WTC11 (cell line): ENCODE data around the gene EEF1E1. TPM values are rescaled to one million over a fixed set of nuclear protein-coding genes. Genes with fewer than 3 reads are reported as not detected.

Experiments
- ATAC-seq: fragments of 200-7000 bp; cut with Tn5 transposase; 2 replicates; pipeline ENCODE4 v1.10.0; 2021; ENCODE audit warnings: mild to moderate bottlenecking, moderate library complexity
- CTCF ChIA-PET: fragments of 300-600 bp; sonication (Branson Sonifier 250); formaldehyde crosslinking; loops from one replicate; lab custom pipeline; 2021; ENCODE audit warnings: antibody characterized with exemption; lab: Charles Lee
- POLR2A ChIA-PET: fragments of 350-600 bp; sonication (Branson Sonifier 250); formaldehyde crosslinking; loops from one replicate; lab custom pipeline; 2021; ENCODE audit warnings: antibody characterized with exemption; lab: Charles Lee
- DNase-seq: peaks from one replicate; pipeline ENCODE4 v3.0.0; 2021; ENCODE audit warnings: low spot score
- H3K27ac Mint-ChIP-seq: 2 replicates; pipeline ENCODE4 v1.8.0; 2021; ENCODE audit warnings: mixed read lengths
- H3K27me3 Mint-ChIP-seq: 2 replicates; pipeline ENCODE4 v1.8.0; 2021; ENCODE audit warnings: low read depth, mild to moderate bottlenecking, moderate library complexity, mixed read lengths
- H3K36me3 Mint-ChIP-seq: 2 replicates; pipeline ENCODE4 v1.8.0; 2021; ENCODE audit warnings: mixed read lengths
- H3K4me1 Mint-ChIP-seq: 2 replicates; pipeline ENCODE4 v1.8.0; 2022; ENCODE audit warnings: mixed read lengths
- H3K4me3 Mint-ChIP-seq: 2 replicates; pipeline ENCODE4 v1.8.0; 2021; ENCODE audit warnings: mild to moderate bottlenecking, moderate library complexity, mixed read lengths
- H3K9me3 Mint-ChIP-seq: 2 replicates; pipeline ENCODE4 v1.8.0; 2021; ENCODE audit warnings: mixed read lengths
- ELF4 ChIP-seq: sonication (generic); formaldehyde crosslinking; IDR thresholded peaks from 2 replicates; pipeline ENCODE4 v1.8.1; 2022; ENCODE audit warnings: low read depth, mild to moderate bottlenecking, moderate library complexity, missing genetic modification reagents
- ESRRA ChIP-seq: sonication (generic); formaldehyde crosslinking; IDR thresholded peaks from 2 replicates; pipeline ENCODE4 v1.8.1; 2022; ENCODE audit warnings: mild to moderate bottlenecking, missing genetic modification reagents, borderline replicate concordance
- FOXJ3 ChIP-seq: sonication (generic); formaldehyde crosslinking; IDR thresholded peaks from 2 replicates; pipeline ENCODE4 v1.9.0; 2021; ENCODE audit warnings: missing genetic modification reagents, mild to moderate bottlenecking, borderline replicate concordance
- HMGA2 ChIP-seq: fragments of 250-450 bp; sonication (Bioruptor Pico); IDR thresholded peaks from 2 replicates; pipeline ENCODE4 v1.4.0; 2021; ENCODE audit warnings: mild to moderate bottlenecking, moderate library complexity
- JUN ChIP-seq: sonication (generic); formaldehyde crosslinking; IDR thresholded peaks from 2 replicates; pipeline ENCODE4 v1.8.0; 2023; ENCODE audit warnings: mild to moderate bottlenecking, missing genetic modification reagents
- NR3C1 ChIP-seq: sonication (generic); formaldehyde crosslinking; conservative IDR thresholded peaks from 2 replicates; pipeline ENCODE4 v1.8.1; 2023; ENCODE audit warnings: low read depth, mild to moderate bottlenecking, missing genetic modification reagents
- RELA ChIP-seq: sonication (generic); formaldehyde crosslinking; IDR thresholded peaks from 2 replicates; pipeline ENCODE4 v1.8.1; 2022; ENCODE audit warnings: missing genetic modification reagents, mild to moderate bottlenecking, borderline replicate concordance
- SOX15 ChIP-seq: fragments of 250-450 bp; sonication (Bioruptor Pico); IDR thresholded peaks from 2 replicates; pipeline ENCODE4 v1.9.0; 2021; ENCODE audit warnings: mild to moderate bottlenecking
- TEAD1 ChIP-seq: sonication (generic); formaldehyde crosslinking; IDR thresholded peaks from 2 replicates; pipeline ENCODE4 v1.8.0; 2022; ENCODE audit warnings: mild to moderate bottlenecking, missing genetic modification reagents
- TEAD4 ChIP-seq: sonication (generic); formaldehyde crosslinking; IDR thresholded peaks from 2 replicates; pipeline ENCODE4 v1.8.0; 2022; ENCODE audit warnings: mild to moderate bottlenecking, missing genetic modification reagents
- ZNF423 ChIP-seq: fragments of 250-450 bp; sonication (Bioruptor Pico); IDR thresholded peaks from 2 replicates; pipeline ENCODE4 v2.1.2; 2022; ENCODE audit warnings: mild to moderate bottlenecking, moderate library complexity
- total RNA-seq: library from RNA; stranded (reverse); gene quantifications from 3 replicates; pipeline ENCODE4 v1.2.3, GENCODE V29; 2021
- TF ChIP-seq, protein P1 (sequence below): sonication (generic); formaldehyde crosslinking; IDR thresholded peaks from 2 replicates; pipeline ENCODE4 v1.8.1; 2023; ENCODE audit warnings: mild to moderate bottlenecking, missing genetic modification reagents
- TF ChIP-seq, protein P2 (sequence below): fragments of 250-450 bp; sonication (Bioruptor Pico); IDR thresholded peaks from 2 replicates; pipeline ENCODE4 v1.9.0; 2021; ENCODE audit warnings: mild to moderate bottlenecking
- TF ChIP-seq, protein P3 (sequence below): fragments of 250-450 bp; sonication (Bioruptor Pico); IDR thresholded peaks from 2 replicates; pipeline ENCODE4 v1.9.0; 2021; ENCODE audit warnings: mild to moderate bottlenecking
- TF ChIP-seq, protein P4 (sequence below): sonication (generic); formaldehyde crosslinking; conservative IDR thresholded peaks from 2 replicates; pipeline ENCODE4 v1.8.1; 2023; ENCODE audit warnings: mild to moderate bottlenecking, low read depth, missing genetic modification reagents, moderate library complexity
- TF ChIP-seq, protein P5 (sequence below): fragments of 250-450 bp; sonication (Bioruptor Pico); IDR thresholded peaks from 2 replicates; pipeline ENCODE4 v1.8.0; 2021; ENCODE audit warnings: mild to moderate bottlenecking
- TF ChIP-seq, protein P6 (sequence below): sonication (generic); formaldehyde crosslinking; IDR thresholded peaks from 2 replicates; pipeline ENCODE4 v1.8.1; 2022; ENCODE audit warnings: mild to moderate bottlenecking, missing genetic modification reagents, moderate library complexity, borderline replicate concordance
- TF ChIP-seq, protein P7 (sequence below): sonication (generic); formaldehyde crosslinking; IDR thresholded peaks from 2 replicates; pipeline ENCODE4 v1.8.0; 2023; ENCODE audit warnings: mild to moderate bottlenecking, missing genetic modification reagents
- TF ChIP-seq, protein P8 (sequence below): sonication (generic); formaldehyde crosslinking; IDR thresholded peaks from 2 replicates; pipeline ENCODE4 v1.8.0; 2022; ENCODE audit warnings: mild to moderate bottlenecking, missing genetic modification reagents
- TF ChIP-seq, protein P9 (sequence below): sonication (generic); formaldehyde crosslinking; IDR thresholded peaks from 2 replicates; pipeline ENCODE4 v1.8.0; 2022; ENCODE audit warnings: mild to moderate bottlenecking, missing genetic modification reagents

EEF1E1 gene
- total RNA-seq, 1 experiment from 2014 or later, result 89.2 TPM

DNA sequence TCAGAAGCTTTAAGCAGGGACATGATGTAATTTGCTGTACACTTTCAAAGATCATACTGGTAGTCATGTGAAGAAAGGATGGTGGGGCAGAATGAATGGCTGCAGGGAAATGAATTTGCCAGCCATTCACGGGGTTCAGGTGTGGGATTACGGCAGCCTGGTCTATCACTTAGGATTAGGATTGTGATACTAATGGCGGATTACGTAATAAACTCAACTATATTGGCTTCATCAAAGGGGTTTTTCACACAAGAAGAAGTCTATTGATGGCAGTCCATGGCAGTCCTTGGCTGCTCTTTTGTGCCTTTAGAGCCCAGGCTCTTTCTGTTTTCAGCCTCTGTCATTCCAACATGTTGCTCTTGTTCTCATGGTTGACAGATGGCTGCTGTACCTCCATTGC, 12.6 kb upstream of the EEF1E1 start (continued):
- TF ChIP-seq, protein P1, sequence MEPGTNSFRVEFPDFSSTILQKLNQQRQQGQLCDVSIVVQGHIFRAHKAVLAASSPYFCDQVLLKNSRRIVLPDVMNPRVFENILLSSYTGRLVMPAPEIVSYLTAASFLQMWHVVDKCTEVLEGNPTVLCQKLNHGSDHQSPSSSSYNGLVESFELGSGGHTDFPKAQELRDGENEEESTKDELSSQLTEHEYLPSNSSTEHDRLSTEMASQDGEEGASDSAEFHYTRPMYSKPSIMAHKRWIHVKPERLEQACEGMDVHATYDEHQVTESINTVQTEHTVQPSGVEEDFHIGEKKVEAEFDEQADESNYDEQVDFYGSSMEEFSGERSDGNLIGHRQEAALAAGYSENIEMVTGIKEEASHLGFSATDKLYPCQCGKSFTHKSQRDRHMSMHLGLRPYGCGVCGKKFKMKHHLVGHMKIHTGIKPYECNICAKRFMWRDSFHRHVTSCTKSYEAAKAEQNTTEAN, result no peak
- TF ChIP-seq, protein P2, sequence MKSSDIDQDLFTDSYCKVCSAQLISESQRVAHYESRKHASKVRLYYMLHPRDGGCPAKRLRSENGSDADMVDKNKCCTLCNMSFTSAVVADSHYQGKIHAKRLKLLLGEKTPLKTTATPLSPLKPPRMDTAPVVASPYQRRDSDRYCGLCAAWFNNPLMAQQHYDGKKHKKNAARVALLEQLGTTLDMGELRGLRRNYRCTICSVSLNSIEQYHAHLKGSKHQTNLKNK, result no peak
- TF ChIP-seq NR3C1 (no peak), JUN (CRISPR knock-in tag) (no peak)

DNA sequence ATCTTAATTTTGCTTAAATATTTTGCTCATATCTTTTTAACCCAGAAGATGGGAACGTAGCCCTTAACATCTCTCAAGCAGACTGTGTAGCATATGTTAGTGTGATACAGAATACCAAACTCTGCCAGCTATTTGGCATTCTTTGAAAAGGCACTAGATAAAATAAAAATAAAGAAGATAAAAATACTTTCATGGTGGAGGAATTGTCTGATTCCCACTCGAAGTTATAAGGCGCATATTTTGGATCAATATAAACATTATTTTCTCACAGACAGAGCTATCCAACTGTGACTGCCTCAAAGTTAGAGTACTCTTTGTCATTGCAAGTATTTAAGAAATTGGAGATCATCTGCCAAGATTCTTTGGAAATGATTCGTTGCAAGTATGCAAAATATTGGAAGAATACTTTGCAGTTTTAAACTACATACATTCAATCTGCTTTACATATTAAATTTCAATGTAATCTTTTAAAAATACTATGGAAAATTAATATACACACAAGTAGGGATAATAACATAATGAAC, 10.8 kb upstream of the EEF1E1 start:
- DNase-seq (no peak), ATAC-seq (no peak)
- Mint-ChIP-seq H3K27ac (no peak overlapping the region), H3K9me3 (peaks cover 6% of the 10 kb centered on the region; the same call in 1 of the 2 replicates), H3K4me1 (no peaks in the 10 kb centered on the region), H3K4me3 (no peak overlapping the region), H3K27me3 (no peaks in the 10 kb centered on the region), H3K36me3 (no peaks in the 10 kb centered on the region)
- ChIA-PET CTCF (no interaction called here), POLR2A (no interaction called here)
- TF ChIP-seq, protein P3, sequence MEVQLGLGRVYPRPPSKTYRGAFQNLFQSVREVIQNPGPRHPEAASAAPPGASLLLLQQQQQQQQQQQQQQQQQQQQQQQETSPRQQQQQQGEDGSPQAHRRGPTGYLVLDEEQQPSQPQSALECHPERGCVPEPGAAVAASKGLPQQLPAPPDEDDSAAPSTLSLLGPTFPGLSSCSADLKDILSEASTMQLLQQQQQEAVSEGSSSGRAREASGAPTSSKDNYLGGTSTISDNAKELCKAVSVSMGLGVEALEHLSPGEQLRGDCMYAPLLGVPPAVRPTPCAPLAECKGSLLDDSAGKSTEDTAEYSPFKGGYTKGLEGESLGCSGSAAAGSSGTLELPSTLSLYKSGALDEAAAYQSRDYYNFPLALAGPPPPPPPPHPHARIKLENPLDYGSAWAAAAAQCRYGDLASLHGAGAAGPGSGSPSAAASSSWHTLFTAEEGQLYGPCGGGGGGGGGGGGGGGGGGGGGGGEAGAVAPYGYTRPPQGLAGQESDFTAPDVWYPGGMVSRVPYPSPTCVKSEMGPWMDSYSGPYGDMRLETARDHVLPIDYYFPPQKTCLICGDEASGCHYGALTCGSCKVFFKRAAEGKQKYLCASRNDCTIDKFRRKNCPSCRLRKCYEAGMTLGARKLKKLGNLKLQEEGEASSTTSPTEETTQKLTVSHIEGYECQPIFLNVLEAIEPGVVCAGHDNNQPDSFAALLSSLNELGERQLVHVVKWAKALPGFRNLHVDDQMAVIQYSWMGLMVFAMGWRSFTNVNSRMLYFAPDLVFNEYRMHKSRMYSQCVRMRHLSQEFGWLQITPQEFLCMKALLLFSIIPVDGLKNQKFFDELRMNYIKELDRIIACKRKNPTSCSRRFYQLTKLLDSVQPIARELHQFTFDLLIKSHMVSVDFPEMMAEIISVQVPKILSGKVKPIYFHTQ (CRISPR knock-in tag), result no peak
- TF ChIP-seq ZNF423 (CRISPR knock-in tag) (no peak), SOX15 (CRISPR knock-in tag) (no peak), RELA (CRISPR knock-in tag) (no peak), ELF4 (no peak), TEAD1 (CRISPR knock-in tag) (no peak), FOXJ3 (no peak), ESRRA (CRISPR knock-in tag) (no peak), HMGA2 (CRISPR knock-in tag) (no peak), TEAD4 (CRISPR knock-in tag) (no peak)
- TF ChIP-seq, protein P4, sequence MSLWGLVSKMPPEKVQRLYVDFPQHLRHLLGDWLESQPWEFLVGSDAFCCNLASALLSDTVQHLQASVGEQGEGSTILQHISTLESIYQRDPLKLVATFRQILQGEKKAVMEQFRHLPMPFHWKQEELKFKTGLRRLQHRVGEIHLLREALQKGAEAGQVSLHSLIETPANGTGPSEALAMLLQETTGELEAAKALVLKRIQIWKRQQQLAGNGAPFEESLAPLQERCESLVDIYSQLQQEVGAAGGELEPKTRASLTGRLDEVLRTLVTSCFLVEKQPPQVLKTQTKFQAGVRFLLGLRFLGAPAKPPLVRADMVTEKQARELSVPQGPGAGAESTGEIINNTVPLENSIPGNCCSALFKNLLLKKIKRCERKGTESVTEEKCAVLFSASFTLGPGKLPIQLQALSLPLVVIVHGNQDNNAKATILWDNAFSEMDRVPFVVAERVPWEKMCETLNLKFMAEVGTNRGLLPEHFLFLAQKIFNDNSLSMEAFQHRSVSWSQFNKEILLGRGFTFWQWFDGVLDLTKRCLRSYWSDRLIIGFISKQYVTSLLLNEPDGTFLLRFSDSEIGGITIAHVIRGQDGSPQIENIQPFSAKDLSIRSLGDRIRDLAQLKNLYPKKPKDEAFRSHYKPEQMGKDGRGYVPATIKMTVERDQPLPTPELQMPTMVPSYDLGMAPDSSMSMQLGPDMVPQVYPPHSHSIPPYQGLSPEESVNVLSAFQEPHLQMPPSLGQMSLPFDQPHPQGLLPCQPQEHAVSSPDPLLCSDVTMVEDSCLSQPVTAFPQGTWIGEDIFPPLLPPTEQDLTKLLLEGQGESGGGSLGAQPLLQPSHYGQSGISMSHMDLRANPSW (CRISPR knock-in tag), result no peak
- TF ChIP-seq, protein P5, sequence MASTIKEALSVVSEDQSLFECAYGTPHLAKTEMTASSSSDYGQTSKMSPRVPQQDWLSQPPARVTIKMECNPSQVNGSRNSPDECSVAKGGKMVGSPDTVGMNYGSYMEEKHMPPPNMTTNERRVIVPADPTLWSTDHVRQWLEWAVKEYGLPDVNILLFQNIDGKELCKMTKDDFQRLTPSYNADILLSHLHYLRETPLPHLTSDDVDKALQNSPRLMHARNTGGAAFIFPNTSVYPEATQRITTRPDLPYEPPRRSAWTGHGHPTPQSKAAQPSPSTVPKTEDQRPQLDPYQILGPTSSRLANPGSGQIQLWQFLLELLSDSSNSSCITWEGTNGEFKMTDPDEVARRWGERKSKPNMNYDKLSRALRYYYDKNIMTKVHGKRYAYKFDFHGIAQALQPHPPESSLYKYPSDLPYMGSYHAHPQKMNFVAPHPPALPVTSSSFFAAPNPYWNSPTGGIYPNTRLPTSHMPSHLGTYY (CRISPR knock-in tag), result no peak
- TF ChIP-seq, protein P2, result no peak
- TF ChIP-seq, protein P6, sequence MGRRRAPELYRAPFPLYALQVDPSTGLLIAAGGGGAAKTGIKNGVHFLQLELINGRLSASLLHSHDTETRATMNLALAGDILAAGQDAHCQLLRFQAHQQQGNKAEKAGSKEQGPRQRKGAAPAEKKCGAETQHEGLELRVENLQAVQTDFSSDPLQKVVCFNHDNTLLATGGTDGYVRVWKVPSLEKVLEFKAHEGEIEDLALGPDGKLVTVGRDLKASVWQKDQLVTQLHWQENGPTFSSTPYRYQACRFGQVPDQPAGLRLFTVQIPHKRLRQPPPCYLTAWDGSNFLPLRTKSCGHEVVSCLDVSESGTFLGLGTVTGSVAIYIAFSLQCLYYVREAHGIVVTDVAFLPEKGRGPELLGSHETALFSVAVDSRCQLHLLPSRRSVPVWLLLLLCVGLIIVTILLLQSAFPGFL (CRISPR knock-in tag), result no peak
- TF ChIP-seq, protein P7, sequence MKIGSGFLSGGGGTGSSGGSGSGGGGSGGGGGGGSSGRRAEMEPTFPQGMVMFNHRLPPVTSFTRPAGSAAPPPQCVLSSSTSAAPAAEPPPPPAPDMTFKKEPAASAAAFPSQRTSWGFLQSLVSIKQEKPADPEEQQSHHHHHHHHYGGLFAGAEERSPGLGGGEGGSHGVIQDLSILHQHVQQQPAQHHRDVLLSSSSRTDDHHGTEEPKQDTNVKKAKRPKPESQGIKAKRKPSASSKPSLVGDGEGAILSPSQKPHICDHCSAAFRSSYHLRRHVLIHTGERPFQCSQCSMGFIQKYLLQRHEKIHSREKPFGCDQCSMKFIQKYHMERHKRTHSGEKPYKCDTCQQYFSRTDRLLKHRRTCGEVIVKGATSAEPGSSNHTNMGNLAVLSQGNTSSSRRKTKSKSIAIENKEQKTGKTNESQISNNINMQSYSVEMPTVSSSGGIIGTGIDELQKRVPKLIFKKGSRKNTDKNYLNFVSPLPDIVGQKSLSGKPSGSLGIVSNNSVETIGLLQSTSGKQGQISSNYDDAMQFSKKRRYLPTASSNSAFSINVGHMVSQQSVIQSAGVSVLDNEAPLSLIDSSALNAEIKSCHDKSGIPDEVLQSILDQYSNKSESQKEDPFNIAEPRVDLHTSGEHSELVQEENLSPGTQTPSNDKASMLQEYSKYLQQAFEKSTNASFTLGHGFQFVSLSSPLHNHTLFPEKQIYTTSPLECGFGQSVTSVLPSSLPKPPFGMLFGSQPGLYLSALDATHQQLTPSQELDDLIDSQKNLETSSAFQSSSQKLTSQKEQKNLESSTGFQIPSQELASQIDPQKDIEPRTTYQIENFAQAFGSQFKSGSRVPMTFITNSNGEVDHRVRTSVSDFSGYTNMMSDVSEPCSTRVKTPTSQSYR, result no peak
- TF ChIP-seq, protein P8, sequence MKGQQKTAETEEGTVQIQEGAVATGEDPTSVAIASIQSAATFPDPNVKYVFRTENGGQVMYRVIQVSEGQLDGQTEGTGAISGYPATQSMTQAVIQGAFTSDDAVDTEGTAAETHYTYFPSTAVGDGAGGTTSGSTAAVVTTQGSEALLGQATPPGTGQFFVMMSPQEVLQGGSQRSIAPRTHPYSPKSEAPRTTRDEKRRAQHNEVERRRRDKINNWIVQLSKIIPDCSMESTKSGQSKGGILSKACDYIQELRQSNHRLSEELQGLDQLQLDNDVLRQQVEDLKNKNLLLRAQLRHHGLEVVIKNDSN (CRISPR knock-in tag), result no peak
- TF ChIP-seq, protein P9, sequence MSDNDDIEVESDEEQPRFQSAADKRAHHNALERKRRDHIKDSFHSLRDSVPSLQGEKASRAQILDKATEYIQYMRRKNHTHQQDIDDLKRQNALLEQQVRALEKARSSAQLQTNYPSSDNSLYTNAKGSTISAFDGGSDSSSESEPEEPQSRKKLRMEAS (CRISPR knock-in tag), result no peak
